ENCODE data around the gene NBAS. TPM values are rescaled to one million over a fixed set of nuclear protein-coding genes. Genes with fewer than 3 reads are reported as not detected.

Gene NBAS
- total RNA-seq, 2 donors from 2014 or later: 31.5 to 32.0 TPM

DNA sequence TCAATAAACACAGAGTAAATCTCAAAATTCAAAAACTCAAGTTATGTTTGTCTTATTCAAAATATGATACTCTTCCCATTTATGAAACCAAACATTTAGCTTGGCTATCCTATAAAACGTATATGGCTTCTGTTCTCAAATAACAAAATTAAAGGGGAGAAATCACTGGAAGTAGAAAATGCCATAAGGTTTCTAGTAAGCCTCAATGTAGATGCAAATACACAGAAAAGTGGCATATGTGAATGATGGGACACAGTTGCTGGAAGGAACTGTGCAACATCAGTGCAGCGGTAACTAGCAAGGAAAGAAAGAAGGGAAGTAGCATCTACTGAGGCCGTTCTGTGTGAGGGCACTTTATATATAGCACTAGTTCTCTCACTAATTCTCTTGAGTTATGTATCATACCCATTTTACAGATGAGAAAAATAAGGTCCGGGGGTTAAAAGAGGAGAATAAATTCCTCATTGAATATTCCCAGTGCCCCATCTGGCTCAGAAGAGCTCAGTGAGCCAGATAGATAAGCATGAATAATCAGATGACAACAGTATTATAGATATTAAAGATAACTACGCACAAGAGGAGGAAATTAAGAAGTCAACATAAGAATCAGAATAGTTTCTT, 27.2 kb downstream of the NBAS start:
- TF ChIP-seq, protein P1, sequence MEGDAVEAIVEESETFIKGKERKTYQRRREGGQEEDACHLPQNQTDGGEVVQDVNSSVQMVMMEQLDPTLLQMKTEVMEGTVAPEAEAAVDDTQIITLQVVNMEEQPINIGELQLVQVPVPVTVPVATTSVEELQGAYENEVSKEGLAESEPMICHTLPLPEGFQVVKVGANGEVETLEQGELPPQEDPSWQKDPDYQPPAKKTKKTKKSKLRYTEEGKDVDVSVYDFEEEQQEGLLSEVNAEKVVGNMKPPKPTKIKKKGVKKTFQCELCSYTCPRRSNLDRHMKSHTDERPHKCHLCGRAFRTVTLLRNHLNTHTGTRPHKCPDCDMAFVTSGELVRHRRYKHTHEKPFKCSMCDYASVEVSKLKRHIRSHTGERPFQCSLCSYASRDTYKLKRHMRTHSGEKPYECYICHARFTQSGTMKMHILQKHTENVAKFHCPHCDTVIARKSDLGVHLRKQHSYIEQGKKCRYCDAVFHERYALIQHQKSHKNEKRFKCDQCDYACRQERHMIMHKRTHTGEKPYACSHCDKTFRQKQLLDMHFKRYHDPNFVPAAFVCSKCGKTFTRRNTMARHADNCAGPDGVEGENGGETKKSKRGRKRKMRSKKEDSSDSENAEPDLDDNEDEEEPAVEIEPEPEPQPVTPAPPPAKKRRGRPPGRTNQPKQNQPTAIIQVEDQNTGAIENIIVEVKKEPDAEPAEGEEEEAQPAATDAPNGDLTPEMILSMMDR (IDR thresholded peaks at IDR 0.05): no peak
- ATAC-seq (ENCODE audit: insufficient number of reproducible peaks, low FRiP score, low read depth) (no peak), DNase-seq (ENCODE audit: low spot score) (no peak)
- H3K9me3 ChIP-seq: no peaks in the 10 kb centered on the region
- H3K4me3 ChIP-seq: no peak overlapping the region
- H3K4me1 ChIP-seq (ENCODE audit: control insufficient read depth in 1 of 2, low read depth in 2 of 2): no peaks in the 10 kb centered on the region
- no peak overlapping the region for H3K27ac ChIP-seq
- no peaks in the 10 kb centered on the region for H3K27me3 ChIP-seq (replicated peaks; ENCODE audit: insufficient read depth)
- peaks cover 3% of the 10 kb centered on the region for H3K36me3 ChIP-seq

DNA sequence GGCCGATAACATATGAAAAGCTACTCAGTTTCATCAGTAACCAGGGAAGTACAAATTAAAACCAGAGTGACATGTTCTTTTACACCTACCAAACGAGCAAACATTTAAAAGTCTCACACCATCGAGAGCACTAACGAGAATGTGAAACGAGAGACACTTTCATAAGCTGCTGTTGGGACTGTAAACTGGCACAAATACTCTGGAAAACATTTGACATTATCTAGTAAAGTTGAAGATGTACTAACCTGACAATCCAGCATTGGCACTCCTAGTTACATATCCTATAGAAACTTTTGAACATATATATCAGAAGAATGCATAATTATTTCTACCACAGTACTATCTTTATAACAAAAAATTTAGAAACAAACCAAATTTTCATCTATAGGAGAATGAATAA, 28.1 kb downstream of the NBAS start:
- Histone ChIP-seq H3K36me3 (peaks cover 3% of the 10 kb centered on the region), H3K9me3 (no peaks in the 10 kb centered on the region)
- TF ChIP-seq, protein P1 (IDR thresholded peaks at IDR 0.05): no peak

DNA sequence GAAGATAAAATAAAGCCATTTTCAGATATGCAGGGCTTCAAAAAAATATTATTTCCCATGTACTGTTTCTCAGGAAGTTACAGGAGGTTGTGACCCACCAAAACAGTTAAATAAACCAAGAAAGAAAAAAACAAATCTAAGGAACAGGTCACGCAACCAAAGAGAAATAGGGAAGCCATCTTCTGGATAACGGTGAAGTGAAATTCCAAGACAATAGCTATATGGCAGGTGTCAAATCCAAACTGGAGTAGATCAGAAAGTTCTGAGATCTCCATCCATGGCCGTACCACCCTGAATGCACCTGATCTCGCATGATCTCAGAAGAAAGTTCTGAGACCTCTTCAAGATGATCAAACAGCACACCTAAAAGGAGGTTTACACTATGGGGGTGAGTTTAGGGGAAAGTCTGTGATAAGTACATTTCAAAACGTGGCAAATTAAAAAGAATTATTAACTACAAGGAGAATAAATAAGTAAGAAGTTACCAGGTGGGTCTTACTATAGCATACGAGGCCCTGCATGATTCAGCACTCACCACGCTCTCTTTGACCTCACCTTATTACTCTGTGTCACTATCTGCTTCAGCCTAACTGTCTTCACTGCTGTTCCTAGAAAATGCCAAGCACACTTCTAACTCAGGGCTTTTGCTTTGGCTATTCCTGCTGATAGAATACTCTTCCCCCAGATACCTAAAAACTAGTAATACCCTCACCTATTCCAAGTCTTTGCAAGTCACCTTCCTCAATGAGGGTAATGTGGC, 29.9 kb downstream of the NBAS start:
- H3K4me3 ChIP-seq: no peak overlapping the region
- TF ChIP-seq, protein P1 (IDR thresholded peaks at IDR 0.05): no peak
- H3K27ac ChIP-seq: no peak overlapping the region
- no peaks in the 10 kb centered on the region for H3K4me1 ChIP-seq (ENCODE audit: control insufficient read depth in 1 of 2, low read depth in 2 of 2)
- DNase-seq (ENCODE audit: low spot score): no peak
- no peaks in the 10 kb centered on the region for H3K27me3 ChIP-seq (replicated peaks; ENCODE audit: insufficient read depth)
- H3K36me3 ChIP-seq: peaks cover 3% of the 10 kb centered on the region
- ATAC-seq (ENCODE audit: insufficient number of reproducible peaks, low FRiP score, low read depth): no peak
- H3K9me3 ChIP-seq: no peaks in the 10 kb centered on the region

More for the DNA sequence above, 28.1 kb downstream of the NBAS start:
- DNase-seq (ENCODE audit: low spot score): no peak
- ATAC-seq (ENCODE audit: insufficient number of reproducible peaks, low FRiP score, low read depth): no peak
- Histone ChIP-seq H3K27me3 (replicated peaks; ENCODE audit: insufficient read depth) (no peaks in the 10 kb centered on the region), H3K4me1 (ENCODE audit: control insufficient read depth in 1 of 2, low read depth in 2 of 2) (no peaks in the 10 kb centered on the region), H3K27ac (no peak overlapping the region), H3K4me3 (no peak overlapping the region)

DNA sequence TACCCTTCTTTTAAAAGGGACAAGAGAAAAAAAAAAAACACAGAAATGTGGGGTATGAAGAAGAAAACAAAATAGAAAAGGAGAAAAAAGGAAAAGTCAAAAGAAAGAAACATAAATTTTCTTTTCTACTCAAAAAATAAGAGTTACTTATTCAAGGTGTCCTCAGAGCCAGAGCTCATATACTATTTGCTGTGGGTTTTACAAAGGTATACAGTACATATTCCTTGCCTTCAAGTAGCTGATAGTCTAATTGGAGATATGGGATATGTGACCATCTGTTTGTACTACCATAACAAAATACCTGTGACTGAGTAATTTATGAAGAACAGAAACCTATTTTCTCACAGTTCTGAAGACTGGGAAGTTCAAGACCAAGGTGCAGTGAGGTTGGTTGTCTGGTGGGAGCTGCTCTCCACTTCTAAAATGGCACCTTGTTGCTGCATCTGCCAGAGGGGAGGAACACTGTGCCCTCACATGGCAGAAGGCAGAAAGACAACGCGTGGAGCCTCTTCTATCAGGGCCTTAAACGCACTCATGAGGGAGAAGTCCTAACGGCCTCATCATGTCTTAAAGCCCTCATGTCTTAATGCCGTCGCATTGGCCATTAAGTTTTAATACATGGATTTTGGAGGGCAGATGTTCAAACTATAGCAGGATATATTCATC, 33.9 kb downstream of the NBAS start:
- Histone ChIP-seq H3K4me3 (no peak overlapping the region), H3K36me3 (peaks cover 17% of the 10 kb centered on the region), H3K4me1 (ENCODE audit: control insufficient read depth in 1 of 2, low read depth in 2 of 2) (no peaks in the 10 kb centered on the region), H3K27ac (no peak overlapping the region), H3K27me3 (replicated peaks; ENCODE audit: insufficient read depth) (no peaks in the 10 kb centered on the region), H3K9me3 (no peaks in the 10 kb centered on the region)
- no peak for DNase-seq (ENCODE audit: low spot score)
- TF ChIP-seq, protein P1 (IDR thresholded peaks at IDR 0.05): no peak
- ATAC-seq (ENCODE audit: insufficient number of reproducible peaks, low FRiP score, low read depth): no peak

DNA sequence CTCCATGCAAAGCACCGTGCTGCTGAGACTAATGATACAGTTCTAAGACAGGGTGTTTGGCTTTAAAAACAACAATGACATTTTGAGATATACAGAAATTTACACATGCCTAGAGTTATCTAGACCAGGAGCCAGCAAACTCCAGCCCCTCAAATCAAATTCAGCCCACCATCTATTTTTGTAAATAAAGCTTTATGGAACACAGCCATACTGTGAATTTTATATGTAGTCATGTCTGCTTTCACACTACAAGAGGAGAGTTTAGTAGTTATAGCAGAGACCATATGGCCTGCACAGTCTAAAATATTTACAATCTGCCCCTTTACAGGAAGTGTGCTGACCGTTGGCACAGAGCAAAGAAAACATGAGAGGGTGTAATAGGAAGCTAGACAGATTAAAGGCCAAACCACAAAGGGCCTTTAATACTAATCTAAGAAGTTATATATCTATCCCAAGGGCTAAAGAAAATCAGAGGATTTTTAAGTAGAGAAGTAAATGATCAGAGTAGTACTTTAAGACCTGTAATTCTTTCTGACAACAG, 39.4 kb downstream of the NBAS start:
- Histone ChIP-seq H3K9me3 (no peaks in the 10 kb centered on the region), H3K4me3 (no peak overlapping the region), H3K4me1 (ENCODE audit: control insufficient read depth in 1 of 2, low read depth in 2 of 2) (no peaks in the 10 kb centered on the region), H3K27me3 (replicated peaks; ENCODE audit: insufficient read depth) (no peaks in the 10 kb centered on the region), H3K27ac (no peak overlapping the region), H3K36me3 (peaks cover 17% of the 10 kb centered on the region)
- TF ChIP-seq, protein P1 (IDR thresholded peaks at IDR 0.05): no peak
- ATAC-seq (ENCODE audit: insufficient number of reproducible peaks, low FRiP score, low read depth): no peak
- DNase-seq (ENCODE audit: low spot score): no peak

All from thoracic aorta (tissue), 2 donors.